Coronary artery (tissue), 2 donors: ENCODE data around the gene CAPN15.
"Not testable (repeated sequence)": the region's sequence is repeated elsewhere in the genome, so short reads cannot be mapped to it uniquely, and the experiment has no call there.

ENCODE experiments used
- DNase-seq: peaks from one replicate; pipeline ENCODE4 v3.0.0-alpha.2; 2017; ENCODE audit warnings: low spot score
- H3K27ac ChIP-seq, 2 donors: fragments of 200-600 bp; sonication (generic); one replicate each; pipeline ENCODE4 v1.5.1; 2016 to 2019
- H3K4me3 ChIP-seq: fragments of 200-600 bp; sonication (generic); 2 replicates; pipeline ENCODE4 v1.5.1; 2016; ENCODE audit warnings: mild to moderate bottlenecking, moderate library complexity
- CTCF ChIP-seq: fragments of 200-600 bp; sonication (generic); IDR thresholded peaks from one replicate; pipeline ENCODE4 v1.5.1; 2019; ENCODE audit warnings: antibody characterized with exemption

CAPN15 gene

GRCh38 chr16:593406-593805, 65.9 kb downstream of the CAPN15 start:
- H3K27ac ChIP-seq, result no peak overlapping the region
- no peak for TF ChIP-seq CTCF
- no peak for DNase-seq
- no peak overlapping the region for H3K4me3 ChIP-seq

GRCh38 chr16:593807-594206, 66.3 kb downstream of the CAPN15 start:
- no peak for TF ChIP-seq CTCF
- no peak for DNase-seq
- no peak overlapping the region for H3K4me3 ChIP-seq
- no peak overlapping the region for H3K27ac ChIP-seq

GRCh38 chr16:595094-595528, 67.6 kb downstream of the CAPN15 start:
- Histone ChIP-seq H3K27ac (no peak overlapping the region), H3K4me3 (no peak overlapping the region)
- no peak for TF ChIP-seq CTCF
- no peak for DNase-seq

- Histone ChIP-seq H3K4me3 (no peak overlapping the region), H3K27ac (no peak overlapping the region)
- TF ChIP-seq CTCF, result no peak
- DNase-seq, result no peak
Observed at GRCh38 chr16:595942-596735, 68.6 kb downstream of the CAPN15 start.

- TF ChIP-seq CTCF, result no peak
- Histone ChIP-seq H3K4me3 (no peak overlapping the region), H3K27ac (no peak overlapping the region)
- no peak for DNase-seq
Observed at GRCh38 chr16:596736-597060, 69.2 kb downstream of the CAPN15 start.

GRCh38 chr16:597655-598054, 70.1 kb downstream of the CAPN15 start:
- DNase-seq, H3K27ac ChIP-seq, H3K4me3 ChIP-seq: not testable (repeated sequence)

- no peak for DNase-seq
- Histone ChIP-seq H3K27ac (no peak overlapping the region), H3K4me3 (no peak overlapping the region)
- no peak for TF ChIP-seq CTCF
Observed at GRCh38 chr16:598823-599739, 71.6 kb downstream of the CAPN15 start.
